ENCODE data around the gene BOD1.

Gene BOD1

GRCh38 chr5:173582216-173583111 lies 34.0 kb downstream of the BOD1 start:
- Mint-ChIP-seq H3K27ac (no peak overlapping the region), H3K27me3 (ENCODE audit: low read depth) (peaks cover 5% of the 10 kb centered on the region), H3K4me3 (no peak overlapping the region)

GRCh38 chr5:173581408-173582215 lies 34.8 kb downstream of the BOD1 start:
- no peak overlapping the region for H3K4me3 Mint-ChIP-seq
- H3K9me3 Mint-ChIP-seq, result peaks cover 2% of the 10 kb centered on the region
- H3K36me3 Mint-ChIP-seq (ENCODE audit: low read depth), result no peaks in the 10 kb centered on the region
- no peak overlapping the region for H3K27ac Mint-ChIP-seq
- H3K27me3 Mint-ChIP-seq (ENCODE audit: low read depth), result peaks cover 5% of the 10 kb centered on the region
- H3K4me1 Mint-ChIP-seq (ENCODE audit: low read depth), result no peaks in the 10 kb centered on the region

More at GRCh38 chr5:173582216-173583111, 34.0 kb downstream of the BOD1 start:
- Mint-ChIP-seq H3K36me3 (ENCODE audit: low read depth) (no peaks in the 10 kb centered on the region), H3K9me3 (peaks cover 7% of the 10 kb centered on the region), H3K4me1 (ENCODE audit: low read depth) (no peaks in the 10 kb centered on the region)

- Mint-ChIP-seq H3K4me1 (ENCODE audit: low read depth) (no peaks in the 10 kb centered on the region), H3K27me3 (ENCODE audit: low read depth) (peaks cover 5% of the 10 kb centered on the region), H3K9me3 (no peaks in the 10 kb centered on the region), H3K27ac (no peak overlapping the region), H3K4me3 (no peak overlapping the region), H3K36me3 (ENCODE audit: low read depth) (no peaks in the 10 kb centered on the region)
Measured at GRCh38 chr5:173578947-173579615, 37.4 kb downstream of the BOD1 start.

- Mint-ChIP-seq H3K4me1 (ENCODE audit: low read depth) (peaks cover 3% of the 10 kb centered on the region), H3K4me3 (no peak overlapping the region), H3K27me3 (ENCODE audit: low read depth) (peaks cover 6% of the 10 kb centered on the region), H3K27ac (no peak overlapping the region), H3K9me3 (no peaks in the 10 kb centered on the region), H3K36me3 (ENCODE audit: low read depth) (no peaks in the 10 kb centered on the region)
Measured at GRCh38 chr5:173577817-173578216, 38.6 kb downstream of the BOD1 start.

GRCh38 chr5:173577166-173577565 lies 39.3 kb downstream of the BOD1 start:
- Mint-ChIP-seq H3K27ac (no peak overlapping the region), H3K4me3 (no peak overlapping the region), H3K9me3 (no peaks in the 10 kb centered on the region), H3K36me3 (ENCODE audit: low read depth) (no peaks in the 10 kb centered on the region), H3K4me1 (ENCODE audit: low read depth) (peaks cover 3% of the 10 kb centered on the region), H3K27me3 (ENCODE audit: low read depth) (peaks cover 9% of the 10 kb centered on the region)

- Mint-ChIP-seq H3K4me1 (ENCODE audit: low read depth) (peaks cover 3% of the 10 kb centered on the region), H3K4me3 (no peak overlapping the region), H3K27ac (no peak overlapping the region), H3K27me3 (ENCODE audit: low read depth) (peaks cover 13% of the 10 kb centered on the region), H3K9me3 (no peaks in the 10 kb centered on the region), H3K36me3 (ENCODE audit: low read depth) (no peaks in the 10 kb centered on the region)
Measured at GRCh38 chr5:173575985-173576384, 40.5 kb downstream of the BOD1 start.

GRCh38 chr5:173574983-173575382 lies 41.5 kb downstream of the BOD1 start:
- Mint-ChIP-seq H3K4me1 (ENCODE audit: low read depth) (peaks cover 3% of the 10 kb centered on the region), H3K4me3 (no peak overlapping the region), H3K36me3 (ENCODE audit: low read depth) (no peaks in the 10 kb centered on the region), H3K27me3 (ENCODE audit: low read depth) (peaks cover 13% of the 10 kb centered on the region), H3K9me3 (no peaks in the 10 kb centered on the region), H3K27ac (no peak overlapping the region)

GRCh38 chr5:173573126-173573960 lies 43.1 kb downstream of the BOD1 start:
- peaks cover 3% of the 10 kb centered on the region for H3K4me1 Mint-ChIP-seq (ENCODE audit: low read depth)
- H3K27ac Mint-ChIP-seq, result no peak overlapping the region
- no peaks in the 10 kb centered on the region for H3K36me3 Mint-ChIP-seq (ENCODE audit: low read depth)
- no peaks in the 10 kb centered on the region for H3K9me3 Mint-ChIP-seq
- H3K27me3 Mint-ChIP-seq (ENCODE audit: low read depth), result peaks cover 13% of the 10 kb centered on the region
- no peak overlapping the region for H3K4me3 Mint-ChIP-seq

- Mint-ChIP-seq H3K4me1 (ENCODE audit: low read depth) (peaks cover 3% of the 10 kb centered on the region), H3K27ac (no peak overlapping the region), H3K36me3 (ENCODE audit: low read depth) (no peaks in the 10 kb centered on the region), H3K9me3 (no peaks in the 10 kb centered on the region), H3K4me3 (no peak overlapping the region), H3K27me3 (ENCODE audit: low read depth) (peaks cover 13% of the 10 kb centered on the region)
Measured at GRCh38 chr5:173572431-173573125, 43.9 kb downstream of the BOD1 start.

- no peak overlapping the region for H3K27ac Mint-ChIP-seq
- no peaks in the 10 kb centered on the region for H3K9me3 Mint-ChIP-seq
- no peaks in the 10 kb centered on the region for H3K36me3 Mint-ChIP-seq (ENCODE audit: low read depth)
- peaks cover 3% of the 10 kb centered on the region for H3K4me1 Mint-ChIP-seq (ENCODE audit: low read depth)
- no peak overlapping the region for H3K4me3 Mint-ChIP-seq
- peaks cover 13% of the 10 kb centered on the region for H3K27me3 Mint-ChIP-seq (ENCODE audit: low read depth)
Measured at GRCh38 chr5:173570321-173571090, 45.9 kb downstream of the BOD1 start.

GRCh38 chr5:173568703-173569102 lies 47.7 kb downstream of the BOD1 start:
- Mint-ChIP-seq H3K36me3 (ENCODE audit: low read depth) (no peaks in the 10 kb centered on the region), H3K4me3 (no peak overlapping the region), H3K27ac (no peak overlapping the region), H3K27me3 (ENCODE audit: low read depth) (peaks cover 13% of the 10 kb centered on the region), H3K4me1 (ENCODE audit: low read depth) (peaks cover 3% of the 10 kb centered on the region), H3K9me3 (no peaks in the 10 kb centered on the region)

GRCh38 chr5:173568128-173568527 lies 48.3 kb downstream of the BOD1 start:
- Mint-ChIP-seq H3K9me3 (no peaks in the 10 kb centered on the region), H3K36me3 (ENCODE audit: low read depth) (no peaks in the 10 kb centered on the region), H3K4me1 (ENCODE audit: low read depth) (peaks cover 3% of the 10 kb centered on the region), H3K27ac (no peak overlapping the region), H3K27me3 (ENCODE audit: low read depth) (peaks cover 12% of the 10 kb centered on the region), H3K4me3 (no peak overlapping the region)

- Mint-ChIP-seq H3K36me3 (ENCODE audit: low read depth) (no peaks in the 10 kb centered on the region), H3K9me3 (no peaks in the 10 kb centered on the region), H3K4me1 (ENCODE audit: low read depth) (no peaks in the 10 kb centered on the region), H3K4me3 (no peak overlapping the region), H3K27ac (no peak overlapping the region), H3K27me3 (ENCODE audit: low read depth) (peaks cover 6% of the 10 kb centered on the region)
Measured at GRCh38 chr5:173567548-173567947, 48.9 kb downstream of the BOD1 start.
